Ovary (tissue), 9 donors: Measurements from ENCODE around the gene SCIN. TPM values are rescaled to one million over a fixed set of nuclear protein-coding genes. Genes with fewer than 3 reads are reported as not detected.

Experiments used
- DNase-seq, 5 donors: peaks; one replicate each; pipeline ENCODE4 v3.0.0-alpha.2; 2019 to 2020
- H3K27ac ChIP-seq, 2 donors: fragments of 200-600 bp; one replicate each; pipeline versions ENCODE4 v1.5.1 to v1.8.0; 2019 to 2022
- H3K27me3 ChIP-seq: fragments of 200-600 bp; one replicate; pipeline ENCODE4 v1.8.0; 2022
- H3K36me3 ChIP-seq: fragments of 200-600 bp; sonication (generic); one replicate; pipeline ENCODE4 v1.5.1; 2019
- H3K4me1 ChIP-seq: one replicate; pipeline ENCODE4 v1.8.1; 2013; ENCODE audit warnings: mild to moderate bottlenecking, moderate library complexity; ENCODE audit not compliant: insufficient read depth
- H3K4me3 ChIP-seq: fragments of 200-600 bp; sonication (generic); one replicate; pipeline ENCODE4 v1.5.1; 2017
- H3K9me3 ChIP-seq, 2 donors: fragments of 200-600 bp in 1 of 2; sonication (generic) in 1 of 2; one replicate each; pipeline versions ENCODE4 v1.5.1 to v1.8.1; 2013 to 2019; ENCODE audit warnings: mild to moderate bottlenecking in 1 of 2, moderate library complexity in 1 of 2
- CTCF ChIP-seq, 3 donors: fragments of 450-650 bp in 2 of 3; fragments of 200-600 bp in 1 of 3; IDR thresholded peaks; one replicate each; pipeline versions ENCODE4 v1.5.1 to v1.8.0; 2016 to 2022; ENCODE audit warnings: antibody characterized with exemption in 3 of 3, mild to moderate bottlenecking in 1 of 3
- EP300 ChIP-seq: sonication (generic); formaldehyde crosslinking; IDR thresholded peaks from one replicate; pipeline ENCODE4 v1.6.1; 2017; ENCODE audit warnings: antibody characterized with exemption
- POLR2A ChIP-seq: fragments of 450-650 bp; IDR thresholded peaks from one replicate; pipeline ENCODE4 v1.6.1; 2017; ENCODE audit warnings: antibody characterized with exemption, mild to moderate bottlenecking, moderate library complexity
- WGBS, 3 donors: extraction: QIAGEN DNeasy Blood & Tissue Kit in 1 of 3; methylation state at CpG; one replicate each; pipeline versions ENCODE4 v1.1.5 to v1.1.7; 2013 to 2017; 5-methylcytosine and 5-hydroxymethylcytosine counted together
- intact Hi-C, 4 donors: fragments of 100-400 bp; cut with DNase I; formaldehyde crosslinking; loops; one replicate each; pipeline versions ENCODE4 v1.11.0 to v1.15.1; 2022 to 2023
- polyA plus RNA-seq, 2 donors: library from polyadenylated mRNA; stranded (reverse); fragments of 200-250 nt in 1 of 2; fragments of 350-450 nt in 1 of 2; fragmentation: Illumina TruSeq in 1 of 2; extraction: RNeasy Lipid Tissue Mini Kit (QIAGEN cat#74804) in 1 of 2; gene quantifications; one replicate each; pipeline ENCODE4 v1.2.3, GENCODE V29; 2013 to 2014
- total RNA-seq, 7 donors: library from RNA; depleted of rRNA in 2 of 7; stranded (reverse); fragments of >200 nt in 2 of 7; fragmentation: NEBNext Ultra II Directional in 3 of 7; extraction: Animal tissue kit (Norgen Biotek cat#: 25700) in 3 of 7; gene quantifications; one replicate each; pipeline versions ENCODE4 v1.1.0 to v1.2.4, GENCODE V29; 2016 to 2023
- donor health status: DM: no; HTN: no; CAD: no; lungs with moderate emphysema.
- donor health status: DM: no; HTN: no; CAD: no.
- donor health status: Bipolar disorder and iron deficiency.
- donor health status: DM: yes; HTN: yes; CAD: no.
- donor health status: DM: no; HTN: no; CAD: no.
- donor health status: DM: yes; HTN: yes; CAD: no.

Gene SCIN
- total and polyA plus RNA-seq, 9 donors, result 1.3 to 5.1 (median 2.2) TPM

- Histone ChIP-seq H3K4me3 (no peak overlapping the region), H3K27ac (no peak overlapping the region), H3K4me1 (no peaks in the 10 kb centered on the region), H3K9me3 (no peaks in the 10 kb centered on the region), H3K36me3 (no peaks in the 10 kb centered on the region), H3K27me3 (no peaks in the 10 kb centered on the region)
- intact Hi-C loops, result no loop called here
- 72 to 80% (median 75%) methylated on average over 4 of the region's 4 CpGs for WGBS, 3 donors
- TF ChIP-seq CTCF (IDR thresholded peaks at IDR 0.05), result no peak
- no peak for TF ChIP-seq POLR2A
- no peak for TF ChIP-seq EP300
- DNase-seq, result no peak
Measured at GRCh38 chr7:12543586-12543985, 26.9 kb upstream of the SCIN start.

- Histone ChIP-seq H3K9me3 (no peaks in the 10 kb centered on the region), H3K36me3 (no peaks in the 10 kb centered on the region), H3K4me3 (no peak overlapping the region), H3K4me1 (no peaks in the 10 kb centered on the region), H3K27me3 (no peaks in the 10 kb centered on the region), H3K27ac (no peak overlapping the region)
- intact Hi-C loops, result no loop called here
- 70 to 75% (median 72%) methylated on average over 3 of the region's 3 CpGs for WGBS, 3 donors
- no peak for DNase-seq
- TF ChIP-seq POLR2A (no peak), CTCF (IDR thresholded peaks at IDR 0.05) (no peak), EP300 (no peak)
Measured at GRCh38 chr7:12549106-12549505, 21.4 kb upstream of the SCIN start.

- H3K4me3 ChIP-seq, result no peak overlapping the region
- 91 to 95% (median 95%) methylated on average over 4 of the region's 4 CpGs for WGBS, 3 donors
- H3K36me3 ChIP-seq, result no peaks in the 10 kb centered on the region
- H3K9me3 ChIP-seq, result no peaks in the 10 kb centered on the region
- intact Hi-C loops, result no loop called here
- H3K4me1 ChIP-seq, result no peaks in the 10 kb centered on the region
- DNase-seq, result no peak
- H3K27ac ChIP-seq, result no peak overlapping the region
- H3K27me3 ChIP-seq, result no peaks in the 10 kb centered on the region
- TF ChIP-seq CTCF (IDR thresholded peaks at IDR 0.05) (no peak), EP300 (no peak), POLR2A (no peak)
Measured at GRCh38 chr7:12550956-12551355, 19.6 kb upstream of the SCIN start.

GRCh38 chr7:12552876-12553275, 17.6 kb upstream of the SCIN start:
- H3K27me3 ChIP-seq, result no peaks in the 10 kb centered on the region
- H3K27ac ChIP-seq, result no peak overlapping the region
- DNase-seq, result no peak
- intact Hi-C loops, result no loop called here
- no peaks in the 10 kb centered on the region for H3K36me3 ChIP-seq
- TF ChIP-seq CTCF (IDR thresholded peaks at IDR 0.05) (no peak), EP300 (no peak), POLR2A (no peak)
- H3K4me3 ChIP-seq, result no peak overlapping the region
- WGBS, 3 donors, result 50 to 65% (median 60%) methylated on average over 1 of the region's 1 CpG
- no peaks in the 10 kb centered on the region for H3K4me1 ChIP-seq
- H3K9me3 ChIP-seq, result no peaks in the 10 kb centered on the region

GRCh38 chr7:12553416-12553815, 17.1 kb upstream of the SCIN start:
- H3K4me1 ChIP-seq, result no peaks in the 10 kb centered on the region
- H3K36me3 ChIP-seq, result no peaks in the 10 kb centered on the region
- H3K9me3 ChIP-seq, result no peaks in the 10 kb centered on the region
- intact Hi-C loops, result no loop called here
- no peak overlapping the region for H3K4me3 ChIP-seq
- DNase-seq, result no peak
- H3K27me3 ChIP-seq, result no peaks in the 10 kb centered on the region
- no peak for TF ChIP-seq CTCF (IDR thresholded peaks at IDR 0.05)
- TF ChIP-seq POLR2A, result no peak
- no peak for TF ChIP-seq EP300
- H3K27ac ChIP-seq, result no peak overlapping the region
